Vagina (tissue), 2 donors: Measurements from ENCODE around the gene CHST12.
"Not testable (repeated sequence)": the region's sequence is repeated elsewhere in the genome, so short reads cannot be mapped to it uniquely, and the experiment has no call there.

Source experiments
- POLR2A ChIP-seq, 2 donors: fragments of 450-650 bp; IDR thresholded peaks; one replicate each; pipeline ENCODE4 v1.6.1; 2017; ENCODE audit warnings: antibody characterized with exemption in 2 of 2, mild to moderate bottlenecking in 2 of 2, moderate library complexity in 2 of 2
- POLR2AphosphoS5 ChIP-seq, 2 donors: sonication (generic); formaldehyde crosslinking; IDR thresholded peaks; one replicate each; pipeline ENCODE4 v1.9.0; 2017; ENCODE audit warnings: antibody characterized with exemption in 2 of 2, mild to moderate bottlenecking in 2 of 2, low read depth in 1 of 2; ENCODE audit not compliant: insufficient read depth in 1 of 2
- TF ChIP-seq, protein P1 (sequence below), 3 experiments: fragments of 450-650 bp in 2 of 3; fragments of 200-600 bp in 1 of 3; sonication (generic) in 1 of 3; IDR thresholded peaks; one replicate each; pipeline ENCODE4 v1.5.1; 2017 to 2019; ENCODE audit warnings: antibody characterized with exemption in 3 of 3, mild to moderate bottlenecking in 2 of 3, moderate library complexity in 2 of 3

DNA sequence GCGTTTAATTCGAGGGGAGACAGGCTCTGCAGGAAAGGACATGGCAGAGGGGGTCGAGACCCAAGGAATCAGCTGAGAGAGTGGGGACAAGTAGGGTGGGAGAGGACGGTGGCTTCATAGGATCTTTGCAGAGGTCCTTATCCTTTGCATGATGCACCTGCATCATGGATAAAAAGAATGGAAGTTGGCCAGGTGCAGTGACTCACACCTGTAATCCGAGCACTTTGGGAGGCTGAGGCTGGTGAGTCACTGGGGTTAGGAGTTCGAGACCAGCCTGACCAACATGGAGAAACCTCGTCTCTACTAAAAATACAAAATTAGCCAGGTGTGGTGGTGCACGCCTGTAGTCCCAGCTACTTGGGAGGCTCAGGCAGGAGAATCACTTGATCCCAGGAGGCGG, 17.3 kb upstream of the CHST12 start:
- TF ChIP-seq, protein P1, sequence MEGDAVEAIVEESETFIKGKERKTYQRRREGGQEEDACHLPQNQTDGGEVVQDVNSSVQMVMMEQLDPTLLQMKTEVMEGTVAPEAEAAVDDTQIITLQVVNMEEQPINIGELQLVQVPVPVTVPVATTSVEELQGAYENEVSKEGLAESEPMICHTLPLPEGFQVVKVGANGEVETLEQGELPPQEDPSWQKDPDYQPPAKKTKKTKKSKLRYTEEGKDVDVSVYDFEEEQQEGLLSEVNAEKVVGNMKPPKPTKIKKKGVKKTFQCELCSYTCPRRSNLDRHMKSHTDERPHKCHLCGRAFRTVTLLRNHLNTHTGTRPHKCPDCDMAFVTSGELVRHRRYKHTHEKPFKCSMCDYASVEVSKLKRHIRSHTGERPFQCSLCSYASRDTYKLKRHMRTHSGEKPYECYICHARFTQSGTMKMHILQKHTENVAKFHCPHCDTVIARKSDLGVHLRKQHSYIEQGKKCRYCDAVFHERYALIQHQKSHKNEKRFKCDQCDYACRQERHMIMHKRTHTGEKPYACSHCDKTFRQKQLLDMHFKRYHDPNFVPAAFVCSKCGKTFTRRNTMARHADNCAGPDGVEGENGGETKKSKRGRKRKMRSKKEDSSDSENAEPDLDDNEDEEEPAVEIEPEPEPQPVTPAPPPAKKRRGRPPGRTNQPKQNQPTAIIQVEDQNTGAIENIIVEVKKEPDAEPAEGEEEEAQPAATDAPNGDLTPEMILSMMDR (IDR thresholded peaks at IDR 0.05): not testable (repeated sequence)
- TF ChIP-seq POLR2AphosphoS5 (IDR thresholded peaks at IDR 0.05; ENCODE audit: insufficient read depth in 1 of 2, low read depth in 1 of 2); POLR2A (IDR thresholded peaks at IDR 0.05): not testable (repeated sequence)
